ENCODE data around the gene SLC8B1. TPM values are rescaled to one million over a fixed set of nuclear protein-coding genes. Genes with fewer than 3 reads are reported as not detected.

Gene SLC8B1
- total and polyA plus RNA-seq, 2 donors (not counting 3 experiments of a cell fraction or from before 2014, with no cell fraction given) = 29.9 to 45.4 TPM

GRCh38 chr12:113322343-113322742 is 12.6 kb downstream of the SLC8B1 start:
- FAIRE-seq (no peak), DNase-seq (ENCODE audit: low read depth, low spot score) (no peak)
- Histone ChIP-seq H3K9me3 (replicated peaks; ENCODE audit: control insufficient read depth, insufficient read depth, low read length) (no peaks in the 10 kb centered on the region), H3K27ac (ENCODE audit: insufficient read depth, low read depth, low read length) (no peak overlapping the region), H4K20me1 (replicated peaks; ENCODE audit: control insufficient read depth, extremely low read depth, insufficient read depth, low read length) (no peaks in the 10 kb centered on the region), H3K4me2 (ENCODE audit: insufficient read depth, low read length) (no peak overlapping the region), H2AFZ (ENCODE audit: low read depth, low read length) (no peak overlapping the region), H3K9me1 (replicated peaks; ENCODE audit: control insufficient read depth, extremely low read depth, insufficient read depth, low read length) (no peaks in the 10 kb centered on the region), H3K4me1 (ENCODE audit: control insufficient read depth, extremely low read depth, insufficient read depth, low read length) (no peaks in the 10 kb centered on the region), H3K36me3 (ENCODE audit: control insufficient read depth in 2 of 2, extremely low read depth in 1 of 2, insufficient read depth in 2 of 2, low read length in 2 of 2) (peaks cover 0 to 19% of the 10 kb centered on the region in 2 experiments), H3K4me3 (replicated peaks in 1 of 3; ENCODE audit: insufficient read depth in 1 of 3, low read depth in 1 of 3, low read length in 3 of 3) (no peak overlapping the region), H3K9ac (replicated peaks; ENCODE audit: extremely low read depth, insufficient read depth, low read length) (no peak overlapping the region), H3K79me2 (ENCODE audit: control insufficient read depth, insufficient read depth, low read length) (no peaks in the 10 kb centered on the region), H3K27me3 (ENCODE audit: control insufficient read depth in 2 of 2, insufficient read depth in 2 of 2, low read length in 2 of 2) (no peaks in the 10 kb centered on the region)
- ChIA-PET POLR2A (no interaction called here), CTCF (interaction anchor here (0.9 to 1.8 kb wide), 3 partner anchors 11 to 103 kb away, joined by 3 to 5 read pairs (median 4); no protein-coding TSS in a partner anchor)
- dilution Hi-C loops (cut with MboI; ENCODE audit: extremely low pct_ligation_motif_present, low sequenced_read_pairs) = no loop called here
- BruUV-seq (replicated peaks) = no TSS peak
- no peak for TF ChIP-seq GATA2 (IDR thresholded peaks at IDR 0.05; ENCODE audit: insufficient read depth, insufficient read length, low read depth, low read length)
- TF ChIP-seq FOS (IDR thresholded peaks at IDR 0.05; ENCODE audit: borderline replicate concordance, insufficient read depth, low read length) = no peak
- no peak for TF ChIP-seq JUN (IDR thresholded peaks at IDR 0.05; ENCODE audit: borderline replicate concordance, insufficient read depth, insufficient read length, low read depth)
- no peak for TF ChIP-seq EZH2 (IDR thresholded peaks at IDR 0.05; ENCODE audit: borderline replicate concordance, low read depth, low read length, severe bottlenecking)
- no peak for TF ChIP-seq MAX (IDR thresholded peaks at IDR 0.05; ENCODE audit: insufficient read depth, insufficient read length)
- TF ChIP-seq POLR2A (IDR thresholded peaks at IDR 0.05; ENCODE audit: low read depth, low read length) = no peak
- no peak for TF ChIP-seq MYC (IDR thresholded peaks at IDR 0.05; ENCODE audit: low read depth, low read length)
- no peak for TF ChIP-seq POLR2AphosphoS5 (IDR thresholded peaks at IDR 0.05; ENCODE audit: insufficient read depth, low read depth, low read length)
- TF ChIP-seq CTCF (IDR thresholded peaks at IDR 0.05; ENCODE audit: extremely low read depth in 1 of 2, insufficient read depth in 1 of 2, low read depth in 1 of 2, low read length in 2 of 2) = no peak
- intact Hi-C loops (cut with micrococcal nuclease) = no loop called here
